SIG-M5 (cell line): Measurements from ENCODE around the gene FCN3.

Experiments used
- DNase-seq: peaks from one replicate; lab custom pipeline; 2025; lab: John Stamatoyannopoulos, UW

Gene FCN3

GRCh38 chr1:27341525-27342252, 32.9 kb downstream of the FCN3 start, which contains the start of gene SYTL1:
Gene SYTL1, plus strand, starts transcription at chr1:27342022. Its CDS starts 3,313 bp downstream, at chr1:27345335.
- DNase-seq, result peak; percentile 41

- DNase-seq, result no peak
Measured at GRCh38 chr1:27339213-27339612, 35.4 kb downstream of the FCN3 start.

- no peak for DNase-seq
Measured at GRCh38 chr1:27338751-27339150, 35.9 kb downstream of the FCN3 start.

GRCh38 chr1:27336756-27337155, 37.9 kb downstream of the FCN3 start:
- no peak for DNase-seq

- no peak for DNase-seq
Measured at GRCh38 chr1:27335506-27336422, 38.9 kb downstream of the FCN3 start.

GRCh38 chr1:27333717-27334279, 40.8 kb downstream of the FCN3 start:
- DNase-seq, result no peak

GRCh38 chr1:27332536-27333281, 41.9 kb downstream of the FCN3 start:
- no peak for DNase-seq

- DNase-seq, result no peak
Measured at GRCh38 chr1:27331922-27332321, 42.7 kb downstream of the FCN3 start.

GRCh38 chr1:27331426-27331825, 43.2 kb downstream of the FCN3 start:
- DNase-seq, result no peak

- DNase-seq, result no peak
Measured at GRCh38 chr1:27330786-27331185, 43.8 kb downstream of the FCN3 start.

GRCh38 chr1:27327964-27328363, 46.7 kb downstream of the FCN3 start:
- DNase-seq, result no peak

- no peak for DNase-seq
Measured at GRCh38 chr1:27325286-27325685, 49.3 kb downstream of the FCN3 start.

- no peak for DNase-seq
Measured at GRCh38 chr1:27322569-27323240, 51.9 kb downstream of the FCN3 start.

GRCh38 chr1:27321813-27322568, 52.6 kb downstream of the FCN3 start, which contains the start of gene TMEM222:
Gene TMEM222, plus strand, starts transcription at chr1:27322163. Its CDS starts 35 bp downstream, at chr1:27322198.
- DNase-seq, result peak; percentile 75
